ENCODE measurements around the gene HOXB13.

DNA sequence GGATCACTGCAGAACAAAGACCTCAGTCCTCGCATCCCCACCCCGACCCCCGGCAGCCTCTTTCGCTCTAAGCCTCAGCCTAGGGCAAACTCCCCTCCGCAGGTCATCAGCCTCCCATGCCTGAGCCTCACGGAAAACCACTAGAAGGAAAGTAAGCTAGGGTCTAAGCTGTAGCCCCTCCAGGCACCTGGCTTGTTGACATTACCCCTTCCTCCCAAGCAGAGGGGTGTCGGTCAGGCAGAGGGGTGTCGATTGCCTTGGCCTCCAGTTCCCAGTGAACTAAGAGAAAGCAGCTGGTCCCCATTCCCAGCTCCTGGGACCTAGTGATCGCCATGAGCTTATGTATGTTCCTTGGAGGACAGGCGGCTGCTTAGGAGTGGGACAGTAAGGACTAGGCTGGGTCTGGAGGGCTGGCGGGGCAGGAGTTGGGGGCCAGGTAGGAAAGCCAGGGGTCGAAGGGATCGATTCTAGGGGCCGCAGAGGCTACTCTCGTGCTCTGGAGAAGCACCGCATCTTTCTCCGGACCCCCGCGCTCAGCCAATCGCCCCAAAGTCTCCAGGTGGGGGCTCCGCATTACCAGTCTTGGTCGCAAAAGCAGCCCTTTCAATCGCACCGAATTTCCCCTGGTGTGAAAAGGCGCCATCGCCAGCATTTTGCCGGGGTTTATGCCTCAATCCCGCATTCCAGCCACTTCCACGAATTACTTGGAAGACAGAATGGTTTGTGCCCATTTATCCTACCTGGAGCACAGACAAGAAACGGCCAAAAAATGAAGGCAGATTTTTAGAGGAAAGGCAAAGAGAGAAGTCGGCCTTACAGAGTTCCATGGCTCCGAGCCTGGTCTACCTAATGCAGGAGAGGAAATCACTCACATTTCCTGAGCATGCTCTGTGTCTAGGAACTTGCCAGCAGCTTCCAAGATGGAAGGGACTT is 21.3 kb upstream of the HOXB13 start:
- TF ChIP-seq, protein P1, sequence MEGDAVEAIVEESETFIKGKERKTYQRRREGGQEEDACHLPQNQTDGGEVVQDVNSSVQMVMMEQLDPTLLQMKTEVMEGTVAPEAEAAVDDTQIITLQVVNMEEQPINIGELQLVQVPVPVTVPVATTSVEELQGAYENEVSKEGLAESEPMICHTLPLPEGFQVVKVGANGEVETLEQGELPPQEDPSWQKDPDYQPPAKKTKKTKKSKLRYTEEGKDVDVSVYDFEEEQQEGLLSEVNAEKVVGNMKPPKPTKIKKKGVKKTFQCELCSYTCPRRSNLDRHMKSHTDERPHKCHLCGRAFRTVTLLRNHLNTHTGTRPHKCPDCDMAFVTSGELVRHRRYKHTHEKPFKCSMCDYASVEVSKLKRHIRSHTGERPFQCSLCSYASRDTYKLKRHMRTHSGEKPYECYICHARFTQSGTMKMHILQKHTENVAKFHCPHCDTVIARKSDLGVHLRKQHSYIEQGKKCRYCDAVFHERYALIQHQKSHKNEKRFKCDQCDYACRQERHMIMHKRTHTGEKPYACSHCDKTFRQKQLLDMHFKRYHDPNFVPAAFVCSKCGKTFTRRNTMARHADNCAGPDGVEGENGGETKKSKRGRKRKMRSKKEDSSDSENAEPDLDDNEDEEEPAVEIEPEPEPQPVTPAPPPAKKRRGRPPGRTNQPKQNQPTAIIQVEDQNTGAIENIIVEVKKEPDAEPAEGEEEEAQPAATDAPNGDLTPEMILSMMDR (IDR thresholded peaks at IDR 0.05; ENCODE audit: insufficient read depth, low read length, poor library complexity, severe bottlenecking): no peak
- TF ChIP-seq EZH2phosphoT487 (conservative IDR thresholded peaks at IDR 0.05; ENCODE audit: low read length): no peak

Measured in SU-DHL-6 (cell line).